NCI-H2029 (cell line): ENCODE data around the gene SVOP.
"Not testable (repeated sequence)": the region's sequence is repeated elsewhere in the genome, so short reads cannot be mapped to it uniquely, and the experiment has no call there.

ENCODE experiments used
- DNase-seq: peaks from one replicate; lab custom pipeline; 2025; lab: John Stamatoyannopoulos, UW

Gene SVOP

DNA sequence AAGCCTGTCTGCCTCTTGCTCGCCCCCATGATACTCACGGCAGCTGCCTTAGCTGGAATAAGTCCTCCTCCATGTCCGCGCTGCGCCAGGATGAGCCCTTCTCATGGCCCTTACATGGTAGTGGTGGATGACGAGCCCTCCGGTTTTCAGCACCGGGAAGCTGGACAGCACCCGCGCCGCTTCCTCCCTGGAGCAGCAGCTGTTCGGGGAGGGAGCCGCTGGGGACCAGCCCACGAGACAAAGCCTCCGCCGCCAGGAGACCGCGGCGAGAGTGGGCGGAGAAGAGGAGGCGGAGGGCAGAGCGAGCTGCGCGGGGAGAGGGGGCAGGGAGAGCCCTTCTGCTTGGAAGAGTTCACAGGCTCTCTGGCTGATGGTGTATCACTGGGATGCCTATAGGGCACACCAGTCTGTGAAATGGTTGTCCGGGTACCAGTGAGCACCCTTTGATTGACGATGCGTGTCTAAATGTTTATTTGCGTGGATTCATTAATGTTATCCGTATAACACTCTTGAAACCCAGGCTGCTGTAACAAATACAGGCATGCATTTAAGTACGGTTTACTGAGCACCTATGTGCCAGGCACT, at the start of gene SVOP:
SVOP (minus strand) TSS at position 273 of the 585 bp plus-strand sequence; CDS start at position 73, 200 bp downstream.
- DNase-seq, result peak; percentile 77

- DNase-seq, result no peak
Measured at GRCh38 chr12:109069307-109070271, 48.7 kb upstream of the SVOP start.

GRCh38 chr12:109065853-109066193, 45.0 kb upstream of the SVOP start:
- DNase-seq, result no peak

GRCh38 chr12:109065154-109065852, 44.4 kb upstream of the SVOP start:
- DNase-seq, result no peak

DNA sequence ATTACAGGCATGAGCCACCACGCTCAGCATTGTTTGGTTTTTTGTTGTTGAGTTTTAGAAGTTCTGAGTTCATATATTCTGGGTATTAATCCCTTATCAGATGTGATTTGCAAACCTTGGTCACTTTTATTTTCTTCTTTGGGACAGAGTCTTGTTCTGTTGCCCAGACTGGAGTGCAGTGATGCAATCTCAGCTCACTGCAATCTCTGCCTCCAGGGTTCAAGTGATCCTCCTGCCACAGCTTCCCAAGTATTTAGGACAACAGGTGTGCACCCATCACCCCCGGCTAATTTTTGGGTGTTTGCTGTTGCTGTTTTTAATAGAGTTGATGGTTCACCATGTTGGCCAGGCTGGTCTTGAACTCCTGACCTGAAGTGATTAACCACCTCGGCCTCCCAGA, 43.3 kb upstream of the SVOP start:
- no peak for DNase-seq

DNA sequence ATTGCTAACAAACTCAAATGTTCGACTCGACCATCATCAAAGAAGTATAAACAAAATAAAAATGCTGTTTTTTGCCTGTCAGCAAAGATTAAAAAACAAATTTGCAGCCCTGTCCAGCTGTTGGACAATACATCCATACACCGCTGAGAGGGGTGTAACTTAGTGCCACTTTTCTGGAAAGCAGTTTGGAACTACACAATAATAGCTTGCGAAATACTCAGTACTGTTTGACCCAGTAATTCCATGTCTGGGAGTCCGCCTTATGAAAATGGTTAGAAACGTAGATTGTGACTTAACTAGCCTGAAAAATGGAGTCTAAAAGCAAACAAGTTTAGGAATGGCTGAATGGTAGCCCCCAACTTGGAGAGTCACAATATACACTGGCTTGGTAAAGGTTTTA, 37.9 kb upstream of the SVOP start:
- no peak for DNase-seq

GRCh38 chr12:109057376-109057775, 36.5 kb upstream of the SVOP start:
- DNase-seq, result no peak

DNA sequence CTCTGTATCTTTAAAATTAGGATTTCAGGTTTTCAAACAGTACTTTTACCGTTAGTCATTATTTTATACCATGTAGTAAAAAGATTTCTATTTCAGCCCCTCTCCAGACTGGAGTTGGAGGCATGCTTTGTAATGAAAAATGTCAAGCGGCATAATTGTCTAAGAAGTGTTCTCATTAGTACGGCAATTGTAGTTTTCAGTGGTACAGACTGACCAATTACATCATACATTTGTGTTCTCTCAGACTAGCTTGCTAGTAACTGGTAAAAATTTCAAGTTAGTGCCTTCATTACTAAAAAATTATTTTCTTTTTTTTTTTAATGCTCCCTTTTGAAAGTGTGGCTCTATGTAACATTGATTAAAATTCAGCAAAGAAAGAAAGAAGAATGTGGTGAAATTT, 36.0 kb upstream of the SVOP start:
- no peak for DNase-seq

GRCh38 chr12:109054520-109054919, 33.7 kb upstream of the SVOP start:
- no peak for DNase-seq

GRCh38 chr12:109054124-109054513, 33.3 kb upstream of the SVOP start:
- DNase-seq, result not testable (repeated sequence)

GRCh38 chr12:109053382-109054123, 32.7 kb upstream of the SVOP start:
- no peak for DNase-seq

DNA sequence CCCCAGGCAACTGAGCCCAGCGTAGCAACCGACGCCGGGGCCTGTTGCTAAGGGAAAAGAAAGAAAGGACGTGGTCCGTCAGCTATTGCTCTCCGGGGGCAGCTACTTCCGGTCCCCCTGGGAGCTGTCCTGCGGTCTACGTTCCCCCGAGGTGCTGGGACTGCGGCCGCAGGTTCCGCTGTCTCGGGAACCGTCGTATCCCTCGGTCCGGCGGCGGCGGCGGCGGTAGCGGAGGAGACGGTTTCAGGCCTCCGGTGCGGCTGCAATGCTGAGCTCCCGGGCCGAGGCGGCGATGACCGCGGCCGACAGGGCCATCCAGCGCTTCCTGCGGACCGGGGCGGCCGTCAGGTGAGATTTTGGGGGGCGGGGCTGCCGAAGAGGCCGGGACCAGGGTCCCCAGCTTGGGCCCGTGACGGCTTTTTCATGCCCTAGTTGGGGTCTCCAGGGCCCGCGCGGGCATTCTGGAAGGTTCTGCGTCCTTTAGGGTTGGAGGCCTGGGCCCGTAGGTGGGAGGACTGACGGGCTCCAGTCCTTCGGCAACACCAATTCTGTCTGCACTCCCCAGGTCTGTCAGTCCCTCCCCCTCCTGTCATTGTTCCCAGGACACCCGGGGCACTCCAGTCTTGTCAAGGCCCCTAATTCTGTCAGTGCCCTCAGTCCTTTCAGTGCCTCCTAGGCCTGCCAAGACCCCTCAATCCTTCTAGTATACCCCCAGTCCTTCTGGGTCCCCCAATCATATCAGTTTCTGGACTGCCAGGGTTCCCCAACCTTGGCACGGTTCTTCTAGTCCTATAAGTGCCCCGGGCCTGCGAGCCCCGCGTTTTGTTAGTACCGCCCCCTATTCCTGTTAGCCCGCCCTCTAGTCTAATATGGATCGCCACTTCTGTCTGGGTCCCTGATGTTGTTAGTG, 31.8 kb upstream of the SVOP start, which contains the start of gene USP30:
USP30 (plus strand) TSS at position 163 of the 910 bp plus-strand sequence; CDS start at position 266, 103 bp downstream.
- DNase-seq, result peak; percentile 76

GRCh38 chr12:109052097-109052413, 31.2 kb upstream of the SVOP start:
- no peak for DNase-seq

DNA sequence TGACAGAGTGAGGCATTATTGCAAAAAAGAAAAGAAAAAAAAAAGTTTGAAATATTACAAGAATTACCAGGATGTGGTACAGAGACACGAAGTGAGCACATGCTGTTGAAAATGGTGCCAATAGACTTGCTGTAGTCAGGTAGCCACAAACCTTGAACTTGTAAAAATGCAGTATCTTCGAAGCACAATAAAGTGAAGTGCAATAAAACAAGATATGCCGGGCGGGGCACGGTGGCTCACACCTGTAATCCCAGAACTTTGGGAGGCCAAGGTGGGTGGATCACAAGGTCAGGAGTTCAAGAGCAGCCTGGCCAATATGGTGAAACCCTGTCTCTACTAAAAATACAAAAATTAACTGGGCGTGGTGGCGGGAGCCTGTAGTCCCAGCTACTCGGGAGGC, 28.9 kb upstream of the SVOP start:
- DNase-seq, result not testable (repeated sequence)

DNA sequence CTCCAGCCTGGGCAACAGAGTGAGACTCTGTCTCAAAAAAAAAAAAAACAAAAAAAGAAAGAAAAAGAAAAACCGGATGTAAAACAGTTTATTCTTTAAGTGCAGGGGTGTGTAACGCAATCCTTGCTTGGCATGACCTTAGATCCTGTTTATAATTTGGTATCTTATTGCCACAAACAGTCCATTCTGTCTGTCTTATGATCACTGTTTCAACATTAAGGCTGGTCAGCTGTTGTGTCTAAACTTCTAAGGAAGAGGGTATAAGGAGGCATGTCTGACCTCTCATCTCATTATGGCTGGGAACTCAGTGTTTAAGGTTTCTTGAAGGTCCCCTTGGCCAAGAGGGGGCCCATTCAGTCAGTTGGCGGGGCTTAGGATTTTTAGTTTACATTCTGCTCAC, 27.8 kb upstream of the SVOP start:
- DNase-seq, result not testable (repeated sequence)

- no peak for DNase-seq
Measured at GRCh38 chr12:109047081-109047805, 26.4 kb upstream of the SVOP start.

GRCh38 chr12:109044241-109044640, 23.4 kb upstream of the SVOP start:
- no peak for DNase-seq

DNA sequence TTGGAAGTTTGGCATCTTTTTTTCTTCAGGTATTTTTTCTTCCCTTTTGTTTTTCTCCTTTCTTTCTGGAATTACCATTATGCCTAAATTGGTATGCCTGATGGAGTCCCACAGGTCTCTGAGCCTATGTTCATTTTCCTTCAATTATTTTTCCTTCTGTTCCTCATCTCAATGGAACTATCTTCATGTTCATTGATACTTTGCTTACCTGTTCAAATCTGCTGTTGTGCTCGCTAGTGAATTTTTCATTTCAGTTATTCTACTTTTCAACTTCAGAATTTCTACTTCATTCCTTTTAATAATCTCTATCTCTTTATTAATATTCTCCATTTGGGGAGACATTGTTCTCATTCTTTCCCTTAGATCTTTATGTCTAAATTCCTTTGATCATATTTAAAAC, 16.1 kb upstream of the SVOP start:
- DNase-seq, result no peak

GRCh38 chr12:109033239-109034196, 12.7 kb upstream of the SVOP start:
- DNase-seq, result no peak
